WTC11 (cell line): ENCODE data around the gene TMEM165. TPM values are rescaled to one million over a fixed set of nuclear protein-coding genes. Genes with fewer than 3 reads are reported as not detected.

ENCODE experiments used
- ATAC-seq: fragments of 200-7000 bp; cut with Tn5 transposase; 2 replicates; pipeline ENCODE4 v1.10.0; 2021; ENCODE audit warnings: mild to moderate bottlenecking, moderate library complexity
- CTCF ChIA-PET: fragments of 300-600 bp; sonication (Branson Sonifier 250); formaldehyde crosslinking; loops from one replicate; lab custom pipeline; 2021; ENCODE audit warnings: antibody characterized with exemption; lab: Charles Lee
- POLR2A ChIA-PET: fragments of 350-600 bp; sonication (Branson Sonifier 250); formaldehyde crosslinking; loops from one replicate; lab custom pipeline; 2021; ENCODE audit warnings: antibody characterized with exemption; lab: Charles Lee
- DNase-seq: peaks from one replicate; pipeline ENCODE4 v3.0.0; 2021; ENCODE audit warnings: low spot score
- H3K27ac Mint-ChIP-seq: 2 replicates; pipeline ENCODE4 v1.8.0; 2021; ENCODE audit warnings: mixed read lengths
- H3K27me3 Mint-ChIP-seq: 2 replicates; pipeline ENCODE4 v1.8.0; 2021; ENCODE audit warnings: low read depth, mild to moderate bottlenecking, moderate library complexity, mixed read lengths
- H3K36me3 Mint-ChIP-seq: 2 replicates; pipeline ENCODE4 v1.8.0; 2021; ENCODE audit warnings: mixed read lengths
- H3K4me1 Mint-ChIP-seq: 2 replicates; pipeline ENCODE4 v1.8.0; 2022; ENCODE audit warnings: mixed read lengths
- H3K4me3 Mint-ChIP-seq: 2 replicates; pipeline ENCODE4 v1.8.0; 2021; ENCODE audit warnings: mild to moderate bottlenecking, moderate library complexity, mixed read lengths
- H3K9me3 Mint-ChIP-seq: 2 replicates; pipeline ENCODE4 v1.8.0; 2021; ENCODE audit warnings: mixed read lengths
- CBFB ChIP-seq: sonication (generic); formaldehyde crosslinking; IDR thresholded peaks from 2 replicates; pipeline ENCODE4 v1.8.1; 2022; ENCODE audit warnings: mild to moderate bottlenecking, low read depth, missing genetic modification reagents
- CREB1 ChIP-seq: sonication (generic); formaldehyde crosslinking; IDR thresholded peaks from 2 replicates; pipeline ENCODE4 v1.8.0; 2023; ENCODE audit warnings: mild to moderate bottlenecking, missing genetic modification reagents
- CREM ChIP-seq: sonication (generic); formaldehyde crosslinking; IDR thresholded peaks from 2 replicates; pipeline ENCODE4 v1.8.1; 2022; ENCODE audit warnings: mild to moderate bottlenecking, missing genetic modification reagents, moderate library complexity
- FOXK1 ChIP-seq: sonication (generic); formaldehyde crosslinking; IDR thresholded peaks from 2 replicates; pipeline ENCODE4 v1.8.0; 2022; ENCODE audit warnings: mild to moderate bottlenecking, moderate library complexity, missing genetic modification reagents
- JAZF1 ChIP-seq: fragments of 250-450 bp; sonication (Bioruptor Pico); IDR thresholded peaks from 2 replicates; pipeline ENCODE4 v1.9.0; 2021; ENCODE audit warnings: moderate library complexity, mild to moderate bottlenecking, inconsistent platforms
- JUN ChIP-seq: sonication (generic); formaldehyde crosslinking; IDR thresholded peaks from 2 replicates; pipeline ENCODE4 v1.8.0; 2023; ENCODE audit warnings: mild to moderate bottlenecking, missing genetic modification reagents
- RELA ChIP-seq: sonication (generic); formaldehyde crosslinking; IDR thresholded peaks from 2 replicates; pipeline ENCODE4 v1.8.1; 2022; ENCODE audit warnings: missing genetic modification reagents, mild to moderate bottlenecking, borderline replicate concordance
- SMAD3 ChIP-seq: sonication (generic); formaldehyde crosslinking; IDR thresholded peaks from 2 replicates; pipeline ENCODE4 v1.8.0; 2022; ENCODE audit warnings: missing genetic modification reagents, mild to moderate bottlenecking, borderline replicate concordance
- SMAD4 ChIP-seq: sonication (generic); formaldehyde crosslinking; IDR thresholded peaks from 2 replicates; pipeline ENCODE4 v1.8.0; 2022; ENCODE audit warnings: mild to moderate bottlenecking, missing genetic modification reagents
- ZNF121 ChIP-seq: sonication (generic); formaldehyde crosslinking; IDR thresholded peaks from 2 replicates; pipeline ENCODE4 v1.8.0; 2023; ENCODE audit warnings: missing genetic modification reagents
- ZNF138 ChIP-seq: sonication (generic); formaldehyde crosslinking; conservative IDR thresholded peaks from 2 replicates; pipeline ENCODE4 v1.8.1; 2022; ENCODE audit warnings: mild to moderate bottlenecking, moderate library complexity, missing genetic modification reagents
- ZNF232 ChIP-seq: sonication (generic); formaldehyde crosslinking; IDR thresholded peaks from 2 replicates; pipeline ENCODE4 v1.8.0; 2022; ENCODE audit warnings: mild to moderate bottlenecking, missing genetic modification reagents
- ZNF263 ChIP-seq: sonication (generic); formaldehyde crosslinking; IDR thresholded peaks from 2 replicates; pipeline ENCODE4 v1.8.1; 2022; ENCODE audit warnings: low read depth, mild to moderate bottlenecking, moderate library complexity, missing genetic modification reagents
- total RNA-seq: library from RNA; stranded (reverse); gene quantifications from 3 replicates; pipeline ENCODE4 v1.2.3, GENCODE V29; 2021
- TF ChIP-seq, protein P1 (sequence below): sonication (generic); formaldehyde crosslinking; IDR thresholded peaks from 2 replicates; pipeline ENCODE4 v1.8.1; 2022; ENCODE audit warnings: mild to moderate bottlenecking, missing genetic modification reagents, moderate library complexity, borderline replicate concordance
- TF ChIP-seq, protein P2 (sequence below): fragments of 250-450 bp; sonication (Bioruptor Pico); IDR thresholded peaks from 2 replicates; pipeline ENCODE4 v1.8.0; 2021; ENCODE audit warnings: mild to moderate bottlenecking
- TF ChIP-seq, protein P3 (sequence below): sonication (generic); formaldehyde crosslinking; IDR thresholded peaks from 2 replicates; pipeline ENCODE4 v1.8.1; 2022; ENCODE audit warnings: low read depth, mild to moderate bottlenecking, moderate library complexity, missing genetic modification reagents, borderline replicate concordance
- TF ChIP-seq, protein P4 (sequence below): fragments of 250-450 bp; sonication (Bioruptor Pico); conservative IDR thresholded peaks from 2 replicates; pipeline ENCODE4 v1.9.0; 2021; ENCODE audit warnings: mild to moderate bottlenecking
- TF ChIP-seq, protein P5 (sequence below): sonication (generic); formaldehyde crosslinking; IDR thresholded peaks from 2 replicates; pipeline ENCODE4 v1.8.0; 2023; ENCODE audit warnings: missing genetic modification reagents
- TF ChIP-seq, protein P6 (sequence below): sonication (generic); formaldehyde crosslinking; IDR thresholded peaks from 2 replicates; pipeline ENCODE4 v1.8.0; 2022; ENCODE audit warnings: mild to moderate bottlenecking, missing genetic modification reagents
- TF ChIP-seq, protein P7 (sequence below): fragments of 250-450 bp; sonication (Bioruptor Pico); IDR thresholded peaks from 2 replicates; pipeline ENCODE4 v1.9.0; 2021; ENCODE audit warnings: mild to moderate bottlenecking
- TF ChIP-seq, protein P8 (sequence below): fragments of 250-450 bp; sonication (Bioruptor Pico); IDR thresholded peaks from 2 replicates; pipeline ENCODE4 v1.9.0; 2021; ENCODE audit warnings: mild to moderate bottlenecking, borderline replicate concordance

TMEM165 gene
- total RNA-seq, 1 experiment from 2014 or later: 88.6 TPM

DNA sequence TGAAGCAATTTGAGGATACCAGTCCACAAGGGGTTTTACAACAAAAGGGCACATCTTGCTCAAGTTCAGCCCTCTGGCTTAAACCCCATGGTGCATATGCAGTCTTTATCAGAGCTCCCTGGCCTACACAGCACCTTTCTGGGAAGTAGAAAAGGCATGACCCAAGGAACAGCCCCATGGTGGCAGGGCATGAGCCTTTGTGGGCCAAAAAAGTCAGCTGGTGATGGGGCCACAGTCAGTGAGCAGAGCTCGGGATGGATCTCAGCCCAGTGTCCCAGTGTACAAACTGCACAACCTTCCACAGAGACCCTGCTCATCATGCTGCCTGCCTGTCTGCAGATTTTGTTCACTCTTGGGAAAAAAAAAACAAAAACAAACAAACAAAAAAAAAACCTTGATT, 22.3 kb upstream of the TMEM165 start:
- no peak for ATAC-seq

DNA sequence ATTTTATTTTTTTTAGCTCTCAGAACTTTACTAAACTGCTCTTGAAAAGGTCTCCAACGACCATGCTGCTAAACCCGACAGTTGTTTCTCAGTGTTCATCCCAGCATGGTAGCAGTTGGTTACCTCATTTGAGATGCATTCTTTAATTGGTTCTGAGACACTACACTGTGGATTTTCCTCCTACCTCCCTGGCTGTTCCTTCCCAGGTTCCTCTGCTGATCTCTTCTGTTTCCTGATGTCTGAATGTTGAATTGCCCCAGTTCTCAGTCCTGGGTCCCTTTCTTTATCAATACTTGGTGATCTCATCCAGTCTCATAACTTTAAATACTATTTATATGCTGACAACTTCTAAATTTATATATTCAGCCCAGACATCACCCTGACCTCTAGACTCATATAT, 19.1 kb upstream of the TMEM165 start:
- no peak for ATAC-seq
- Mint-ChIP-seq H3K27me3 (no peaks in the 10 kb centered on the region), H3K9me3 (no peaks in the 10 kb centered on the region), H3K27ac (no peak overlapping the region), H3K4me1 (no peaks in the 10 kb centered on the region; the same call in 1 of the 2 replicates), H3K36me3 (no peaks in the 10 kb centered on the region), H3K4me3 (no peak overlapping the region)
- CTCF ChIA-PET: no interaction called here
- DNase-seq: no peak
- POLR2A ChIA-PET: no interaction called here
- no peak for TF ChIP-seq JUN (CRISPR knock-in tag)
- TF ChIP-seq, protein P1, sequence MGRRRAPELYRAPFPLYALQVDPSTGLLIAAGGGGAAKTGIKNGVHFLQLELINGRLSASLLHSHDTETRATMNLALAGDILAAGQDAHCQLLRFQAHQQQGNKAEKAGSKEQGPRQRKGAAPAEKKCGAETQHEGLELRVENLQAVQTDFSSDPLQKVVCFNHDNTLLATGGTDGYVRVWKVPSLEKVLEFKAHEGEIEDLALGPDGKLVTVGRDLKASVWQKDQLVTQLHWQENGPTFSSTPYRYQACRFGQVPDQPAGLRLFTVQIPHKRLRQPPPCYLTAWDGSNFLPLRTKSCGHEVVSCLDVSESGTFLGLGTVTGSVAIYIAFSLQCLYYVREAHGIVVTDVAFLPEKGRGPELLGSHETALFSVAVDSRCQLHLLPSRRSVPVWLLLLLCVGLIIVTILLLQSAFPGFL (CRISPR knock-in tag): no peak
- no peak for TF ChIP-seq SMAD3
- TF ChIP-seq, protein P2, sequence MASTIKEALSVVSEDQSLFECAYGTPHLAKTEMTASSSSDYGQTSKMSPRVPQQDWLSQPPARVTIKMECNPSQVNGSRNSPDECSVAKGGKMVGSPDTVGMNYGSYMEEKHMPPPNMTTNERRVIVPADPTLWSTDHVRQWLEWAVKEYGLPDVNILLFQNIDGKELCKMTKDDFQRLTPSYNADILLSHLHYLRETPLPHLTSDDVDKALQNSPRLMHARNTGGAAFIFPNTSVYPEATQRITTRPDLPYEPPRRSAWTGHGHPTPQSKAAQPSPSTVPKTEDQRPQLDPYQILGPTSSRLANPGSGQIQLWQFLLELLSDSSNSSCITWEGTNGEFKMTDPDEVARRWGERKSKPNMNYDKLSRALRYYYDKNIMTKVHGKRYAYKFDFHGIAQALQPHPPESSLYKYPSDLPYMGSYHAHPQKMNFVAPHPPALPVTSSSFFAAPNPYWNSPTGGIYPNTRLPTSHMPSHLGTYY (CRISPR knock-in tag): no peak
- TF ChIP-seq CREM (CRISPR knock-in tag): no peak
- TF ChIP-seq, protein P3, sequence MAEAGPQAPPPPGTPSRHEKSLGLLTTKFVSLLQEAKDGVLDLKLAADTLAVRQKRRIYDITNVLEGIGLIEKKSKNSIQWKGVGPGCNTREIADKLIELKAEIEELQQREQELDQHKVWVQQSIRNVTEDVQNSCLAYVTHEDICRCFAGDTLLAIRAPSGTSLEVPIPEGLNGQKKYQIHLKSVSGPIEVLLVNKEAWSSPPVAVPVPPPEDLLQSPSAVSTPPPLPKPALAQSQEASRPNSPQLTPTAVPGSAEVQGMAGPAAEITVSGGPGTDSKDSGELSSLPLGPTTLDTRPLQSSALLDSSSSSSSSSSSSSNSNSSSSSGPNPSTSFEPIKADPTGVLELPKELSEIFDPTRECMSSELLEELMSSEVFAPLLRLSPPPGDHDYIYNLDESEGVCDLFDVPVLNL (CRISPR knock-in tag): no peak
- no peak for TF ChIP-seq CREB1 (CRISPR knock-in tag)

More for the DNA sequence above, 22.3 kb upstream of the TMEM165 start:
- Mint-ChIP-seq H3K4me1 (no peaks in the 10 kb centered on the region), H3K36me3 (peaks cover 11% of the 10 kb centered on the region), H3K4me3 (no peak overlapping the region), H3K9me3 (no peaks in the 10 kb centered on the region)
- POLR2A ChIA-PET: no interaction called here
- no peak for TF ChIP-seq RELA
- no peak for TF ChIP-seq ZNF138 (CRISPR knock-in tag)
- TF ChIP-seq, protein P4, sequence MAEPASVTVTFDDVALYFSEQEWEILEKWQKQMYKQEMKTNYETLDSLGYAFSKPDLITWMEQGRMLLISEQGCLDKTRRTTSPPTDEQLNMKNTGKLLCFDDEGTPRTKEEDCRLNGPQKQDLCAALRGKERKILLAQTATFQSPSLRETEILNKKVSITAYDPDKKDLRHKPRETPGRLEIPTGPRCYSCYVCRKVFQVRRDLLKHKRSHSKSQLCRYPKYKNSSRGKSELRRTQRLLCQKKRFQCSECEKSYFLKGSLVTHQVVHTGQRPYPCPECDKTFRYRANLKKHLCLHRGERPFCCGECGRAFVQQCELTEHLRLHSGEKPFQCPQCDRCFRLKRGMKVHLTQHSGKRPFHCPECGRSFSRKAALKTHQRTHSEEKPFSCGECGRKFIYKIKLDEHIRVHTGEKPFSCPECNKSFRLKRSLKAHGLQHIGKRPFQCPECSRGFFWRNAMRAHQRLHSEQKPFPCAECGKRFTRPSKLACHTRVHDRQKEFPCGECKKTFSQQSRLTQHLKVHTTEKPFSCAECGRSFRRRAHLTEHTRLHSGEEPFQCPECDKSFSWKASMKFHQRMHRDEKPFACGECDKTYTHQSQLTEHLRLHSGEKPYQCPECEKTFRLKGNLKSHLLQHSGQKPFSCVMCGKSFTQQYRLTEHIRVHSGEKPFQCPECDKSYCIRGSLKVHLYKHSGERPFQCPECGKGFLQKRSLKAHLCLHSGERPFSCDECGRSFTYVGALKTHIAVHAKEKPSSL (CRISPR knock-in tag): no peak
- no peak for TF ChIP-seq CBFB (CRISPR knock-in tag)
- TF ChIP-seq, protein P5, sequence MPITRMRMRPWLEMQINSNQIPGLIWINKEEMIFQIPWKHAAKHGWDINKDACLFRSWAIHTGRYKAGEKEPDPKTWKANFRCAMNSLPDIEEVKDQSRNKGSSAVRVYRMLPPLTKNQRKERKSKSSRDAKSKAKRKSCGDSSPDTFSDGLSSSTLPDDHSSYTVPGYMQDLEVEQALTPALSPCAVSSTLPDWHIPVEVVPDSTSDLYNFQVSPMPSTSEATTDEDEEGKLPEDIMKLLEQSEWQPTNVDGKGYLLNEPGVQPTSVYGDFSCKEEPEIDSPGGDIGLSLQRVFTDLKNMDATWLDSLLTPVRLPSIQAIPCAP: no peak
- TF ChIP-seq ZNF263 (CRISPR knock-in tag): no peak
- TF ChIP-seq, protein P6, sequence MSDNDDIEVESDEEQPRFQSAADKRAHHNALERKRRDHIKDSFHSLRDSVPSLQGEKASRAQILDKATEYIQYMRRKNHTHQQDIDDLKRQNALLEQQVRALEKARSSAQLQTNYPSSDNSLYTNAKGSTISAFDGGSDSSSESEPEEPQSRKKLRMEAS: no peak
- no peak for TF ChIP-seq JAZF1 (CRISPR knock-in tag)
- TF ChIP-seq, protein P7, sequence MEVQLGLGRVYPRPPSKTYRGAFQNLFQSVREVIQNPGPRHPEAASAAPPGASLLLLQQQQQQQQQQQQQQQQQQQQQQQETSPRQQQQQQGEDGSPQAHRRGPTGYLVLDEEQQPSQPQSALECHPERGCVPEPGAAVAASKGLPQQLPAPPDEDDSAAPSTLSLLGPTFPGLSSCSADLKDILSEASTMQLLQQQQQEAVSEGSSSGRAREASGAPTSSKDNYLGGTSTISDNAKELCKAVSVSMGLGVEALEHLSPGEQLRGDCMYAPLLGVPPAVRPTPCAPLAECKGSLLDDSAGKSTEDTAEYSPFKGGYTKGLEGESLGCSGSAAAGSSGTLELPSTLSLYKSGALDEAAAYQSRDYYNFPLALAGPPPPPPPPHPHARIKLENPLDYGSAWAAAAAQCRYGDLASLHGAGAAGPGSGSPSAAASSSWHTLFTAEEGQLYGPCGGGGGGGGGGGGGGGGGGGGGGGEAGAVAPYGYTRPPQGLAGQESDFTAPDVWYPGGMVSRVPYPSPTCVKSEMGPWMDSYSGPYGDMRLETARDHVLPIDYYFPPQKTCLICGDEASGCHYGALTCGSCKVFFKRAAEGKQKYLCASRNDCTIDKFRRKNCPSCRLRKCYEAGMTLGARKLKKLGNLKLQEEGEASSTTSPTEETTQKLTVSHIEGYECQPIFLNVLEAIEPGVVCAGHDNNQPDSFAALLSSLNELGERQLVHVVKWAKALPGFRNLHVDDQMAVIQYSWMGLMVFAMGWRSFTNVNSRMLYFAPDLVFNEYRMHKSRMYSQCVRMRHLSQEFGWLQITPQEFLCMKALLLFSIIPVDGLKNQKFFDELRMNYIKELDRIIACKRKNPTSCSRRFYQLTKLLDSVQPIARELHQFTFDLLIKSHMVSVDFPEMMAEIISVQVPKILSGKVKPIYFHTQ (CRISPR knock-in tag): no peak
- TF ChIP-seq, protein P8, sequence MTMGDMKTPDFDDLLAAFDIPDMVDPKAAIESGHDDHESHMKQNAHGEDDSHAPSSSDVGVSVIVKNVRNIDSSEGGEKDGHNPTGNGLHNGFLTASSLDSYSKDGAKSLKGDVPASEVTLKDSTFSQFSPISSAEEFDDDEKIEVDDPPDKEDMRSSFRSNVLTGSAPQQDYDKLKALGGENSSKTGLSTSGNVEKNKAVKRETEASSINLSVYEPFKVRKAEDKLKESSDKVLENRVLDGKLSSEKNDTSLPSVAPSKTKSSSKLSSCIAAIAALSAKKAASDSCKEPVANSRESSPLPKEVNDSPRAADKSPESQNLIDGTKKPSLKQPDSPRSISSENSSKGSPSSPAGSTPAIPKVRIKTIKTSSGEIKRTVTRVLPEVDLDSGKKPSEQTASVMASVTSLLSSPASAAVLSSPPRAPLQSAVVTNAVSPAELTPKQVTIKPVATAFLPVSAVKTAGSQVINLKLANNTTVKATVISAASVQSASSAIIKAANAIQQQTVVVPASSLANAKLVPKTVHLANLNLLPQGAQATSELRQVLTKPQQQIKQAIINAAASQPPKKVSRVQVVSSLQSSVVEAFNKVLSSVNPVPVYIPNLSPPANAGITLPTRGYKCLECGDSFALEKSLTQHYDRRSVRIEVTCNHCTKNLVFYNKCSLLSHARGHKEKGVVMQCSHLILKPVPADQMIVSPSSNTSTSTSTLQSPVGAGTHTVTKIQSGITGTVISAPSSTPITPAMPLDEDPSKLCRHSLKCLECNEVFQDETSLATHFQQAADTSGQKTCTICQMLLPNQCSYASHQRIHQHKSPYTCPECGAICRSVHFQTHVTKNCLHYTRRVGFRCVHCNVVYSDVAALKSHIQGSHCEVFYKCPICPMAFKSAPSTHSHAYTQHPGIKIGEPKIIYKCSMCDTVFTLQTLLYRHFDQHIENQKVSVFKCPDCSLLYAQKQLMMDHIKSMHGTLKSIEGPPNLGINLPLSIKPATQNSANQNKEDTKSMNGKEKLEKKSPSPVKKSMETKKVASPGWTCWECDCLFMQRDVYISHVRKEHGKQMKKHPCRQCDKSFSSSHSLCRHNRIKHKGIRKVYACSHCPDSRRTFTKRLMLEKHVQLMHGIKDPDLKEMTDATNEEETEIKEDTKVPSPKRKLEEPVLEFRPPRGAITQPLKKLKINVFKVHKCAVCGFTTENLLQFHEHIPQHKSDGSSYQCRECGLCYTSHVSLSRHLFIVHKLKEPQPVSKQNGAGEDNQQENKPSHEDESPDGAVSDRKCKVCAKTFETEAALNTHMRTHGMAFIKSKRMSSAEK: no peak
- no peak for TF ChIP-seq SMAD4
- TF ChIP-seq ZNF121 (CRISPR knock-in tag): no peak
- no peak for TF ChIP-seq ZNF232
- no peak for TF ChIP-seq FOXK1 (CRISPR knock-in tag)
- TF ChIP-seq, all 79 proteins: peak for 0
- Mint-ChIP-seq H3K27me3 (no peaks in the 10 kb centered on the region), H3K27ac (no peak overlapping the region)
- DNase-seq: no peak
- CTCF ChIA-PET: interaction anchor here (0.7 kb wide), 1 partner anchor 297 kb away, joined by 3 read pairs; no protein-coding TSS in a partner anchor
